Astrocyte of the cerebellum (primary cell): Measurements from ENCODE around the gene NFATC3.
"Not testable (repeated sequence)": the region's sequence is repeated elsewhere in the genome, so short reads cannot be mapped to it uniquely, and the experiment has no call there.

Experiments used
- DNase-seq: peaks from one replicate; pipeline ENCODE4 v3.0.0-alpha.2; 2011; ENCODE audit warnings: low read depth
- H3K4me3 ChIP-seq: 2 replicates; pipeline ENCODE4 v1.5.1; 2011; ENCODE audit warnings: mild to moderate bottlenecking, low read depth, low read length, moderate library complexity
- in situ Hi-C: cut with HindIII; loops from 2 replicates; pipeline ENCODE4 v1.10.0; 2017; ENCODE audit warnings: low sequenced_read_pairs
- TF ChIP-seq, protein P1 (sequence below): IDR thresholded peaks from 2 replicates; pipeline ENCODE4 v1.5.1; 2012; ENCODE audit warnings: low read length, low read depth, moderate library complexity, mild to moderate bottlenecking; ENCODE audit errors: missing control alignments

The NFATC3 gene

DNA sequence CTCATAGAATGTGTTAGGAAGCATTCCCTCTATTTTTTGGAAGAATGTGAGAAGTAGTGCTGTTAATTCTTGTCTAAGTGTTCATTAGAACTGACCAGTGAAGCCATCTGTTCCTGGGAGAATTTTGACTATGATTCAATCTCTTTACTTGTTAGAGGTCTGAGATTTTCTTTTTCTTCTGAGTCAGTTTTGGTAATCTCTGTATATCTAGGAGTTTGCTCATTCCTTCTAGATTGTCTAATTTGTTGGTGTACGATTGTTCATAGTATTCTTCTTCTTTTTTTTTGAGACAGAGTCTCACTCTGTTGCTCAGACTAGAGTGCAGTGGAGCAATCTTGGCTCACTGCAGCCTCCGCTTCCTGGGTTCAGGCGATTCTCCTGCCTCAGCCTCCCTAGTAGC, 20.4 kb downstream of the NFATC3 start:
- in situ Hi-C loops, result no loop called here
- no peak overlapping the region for H3K4me3 ChIP-seq
- TF ChIP-seq, protein P1, sequence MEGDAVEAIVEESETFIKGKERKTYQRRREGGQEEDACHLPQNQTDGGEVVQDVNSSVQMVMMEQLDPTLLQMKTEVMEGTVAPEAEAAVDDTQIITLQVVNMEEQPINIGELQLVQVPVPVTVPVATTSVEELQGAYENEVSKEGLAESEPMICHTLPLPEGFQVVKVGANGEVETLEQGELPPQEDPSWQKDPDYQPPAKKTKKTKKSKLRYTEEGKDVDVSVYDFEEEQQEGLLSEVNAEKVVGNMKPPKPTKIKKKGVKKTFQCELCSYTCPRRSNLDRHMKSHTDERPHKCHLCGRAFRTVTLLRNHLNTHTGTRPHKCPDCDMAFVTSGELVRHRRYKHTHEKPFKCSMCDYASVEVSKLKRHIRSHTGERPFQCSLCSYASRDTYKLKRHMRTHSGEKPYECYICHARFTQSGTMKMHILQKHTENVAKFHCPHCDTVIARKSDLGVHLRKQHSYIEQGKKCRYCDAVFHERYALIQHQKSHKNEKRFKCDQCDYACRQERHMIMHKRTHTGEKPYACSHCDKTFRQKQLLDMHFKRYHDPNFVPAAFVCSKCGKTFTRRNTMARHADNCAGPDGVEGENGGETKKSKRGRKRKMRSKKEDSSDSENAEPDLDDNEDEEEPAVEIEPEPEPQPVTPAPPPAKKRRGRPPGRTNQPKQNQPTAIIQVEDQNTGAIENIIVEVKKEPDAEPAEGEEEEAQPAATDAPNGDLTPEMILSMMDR, result no peak
- no peak for DNase-seq

DNA sequence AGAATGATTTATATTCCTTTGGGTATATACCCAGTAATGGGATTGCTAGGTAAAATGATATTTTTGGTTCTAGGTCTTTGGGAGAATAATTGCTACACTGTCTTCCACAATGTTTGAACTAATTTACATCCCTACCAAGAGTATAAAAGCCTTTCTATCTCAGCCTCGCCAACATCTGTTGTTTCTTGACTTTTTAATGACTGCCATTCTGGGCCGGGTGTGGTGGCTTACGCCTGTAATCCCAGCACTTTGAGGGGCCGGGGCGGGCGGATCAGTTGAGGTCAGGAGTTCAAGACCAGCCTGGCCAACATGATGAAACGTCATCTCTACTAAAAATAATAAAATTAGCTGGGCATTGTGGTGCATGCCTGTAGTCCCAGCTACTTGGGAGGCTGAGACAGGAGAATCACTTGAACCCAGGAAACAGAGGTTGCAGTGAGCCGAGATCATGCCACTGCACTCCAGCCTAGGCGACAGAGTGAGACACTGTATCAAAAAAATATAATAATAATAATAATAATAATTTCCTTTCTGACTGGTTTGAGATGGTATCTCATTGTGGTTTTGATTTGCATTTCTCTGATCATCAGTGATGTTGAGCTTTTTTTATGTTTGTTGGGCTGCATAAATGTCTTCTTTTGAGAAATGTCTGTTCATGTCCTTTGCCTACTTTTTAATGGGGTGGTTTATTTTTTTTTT, 22.2 kb downstream of the NFATC3 start:
- H3K4me3 ChIP-seq, DNase-seq, in situ Hi-C loops: not testable (repeated sequence)

DNA sequence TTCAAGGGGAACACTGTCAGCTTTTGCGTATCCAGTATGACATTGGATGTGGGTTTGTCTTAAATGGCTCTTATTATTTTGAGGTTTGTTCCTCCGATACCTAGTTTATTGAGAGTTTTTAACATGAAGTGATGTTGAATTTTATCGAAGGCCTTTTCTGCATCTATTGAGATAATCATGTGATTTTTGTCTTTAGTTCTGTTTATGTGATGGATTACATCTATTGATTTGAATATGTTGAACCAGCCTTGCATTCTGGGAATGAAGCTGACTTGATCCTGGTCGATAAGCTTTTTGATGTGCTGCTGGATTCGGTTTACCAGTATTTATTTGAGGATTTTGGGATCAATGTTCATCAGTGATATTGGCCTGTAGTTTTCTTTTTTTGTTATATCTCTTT, 24.0 kb downstream of the NFATC3 start:
- not testable (repeated sequence) for DNase-seq, H3K4me3 ChIP-seq

DNA sequence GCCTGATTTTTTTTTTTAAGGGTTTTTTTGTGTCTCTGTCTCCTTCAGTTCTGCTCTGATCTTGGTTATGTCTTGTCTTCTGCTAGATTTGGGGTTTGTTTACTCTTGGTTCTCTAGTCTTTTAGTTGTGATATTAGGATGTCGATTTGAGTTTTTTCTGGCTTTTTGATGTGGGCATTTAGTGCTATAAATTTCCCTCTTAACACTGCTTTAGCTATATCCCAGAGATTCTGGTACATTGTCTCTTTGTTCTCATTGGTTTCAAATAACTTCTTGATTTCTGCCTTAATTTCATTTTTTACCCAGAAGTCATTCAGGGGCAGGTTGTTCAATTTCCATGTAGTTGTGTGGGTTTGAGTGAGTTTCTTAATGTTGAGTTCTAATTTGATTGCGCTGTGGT, 25.4 kb downstream of the NFATC3 start:
- H3K4me3 ChIP-seq, in situ Hi-C loops: not testable (repeated sequence)

More for the DNA sequence above, 24.0 kb downstream of the NFATC3 start:
- in situ Hi-C loops, result not testable (repeated sequence)

DNA sequence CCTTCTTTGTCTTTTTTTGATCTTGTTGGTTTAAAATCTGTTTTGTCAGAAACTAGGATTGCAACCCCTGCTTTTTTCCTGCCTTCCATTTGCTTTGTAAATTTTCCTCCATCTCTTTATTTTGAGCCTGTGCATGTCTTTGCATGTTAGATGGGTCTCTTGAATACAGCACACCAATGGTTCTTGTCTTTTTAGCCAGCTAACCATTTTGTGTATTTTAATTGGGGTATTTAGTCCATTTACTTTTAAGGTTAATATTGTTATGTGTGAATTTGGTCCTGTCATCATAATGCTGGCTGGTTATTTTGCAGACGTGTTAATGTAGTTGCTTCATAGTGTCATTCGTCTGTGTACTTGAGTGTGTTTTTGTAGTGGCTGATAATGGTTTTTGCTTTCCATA, 26.2 kb downstream of the NFATC3 start:
- in situ Hi-C loops, result no loop called here
- no peak overlapping the region for H3K4me3 ChIP-seq
- DNase-seq, result no peak
- TF ChIP-seq, protein P1, result no peak

More for the DNA sequence above, 25.4 kb downstream of the NFATC3 start:
- DNase-seq, result not testable (repeated sequence)

DNA sequence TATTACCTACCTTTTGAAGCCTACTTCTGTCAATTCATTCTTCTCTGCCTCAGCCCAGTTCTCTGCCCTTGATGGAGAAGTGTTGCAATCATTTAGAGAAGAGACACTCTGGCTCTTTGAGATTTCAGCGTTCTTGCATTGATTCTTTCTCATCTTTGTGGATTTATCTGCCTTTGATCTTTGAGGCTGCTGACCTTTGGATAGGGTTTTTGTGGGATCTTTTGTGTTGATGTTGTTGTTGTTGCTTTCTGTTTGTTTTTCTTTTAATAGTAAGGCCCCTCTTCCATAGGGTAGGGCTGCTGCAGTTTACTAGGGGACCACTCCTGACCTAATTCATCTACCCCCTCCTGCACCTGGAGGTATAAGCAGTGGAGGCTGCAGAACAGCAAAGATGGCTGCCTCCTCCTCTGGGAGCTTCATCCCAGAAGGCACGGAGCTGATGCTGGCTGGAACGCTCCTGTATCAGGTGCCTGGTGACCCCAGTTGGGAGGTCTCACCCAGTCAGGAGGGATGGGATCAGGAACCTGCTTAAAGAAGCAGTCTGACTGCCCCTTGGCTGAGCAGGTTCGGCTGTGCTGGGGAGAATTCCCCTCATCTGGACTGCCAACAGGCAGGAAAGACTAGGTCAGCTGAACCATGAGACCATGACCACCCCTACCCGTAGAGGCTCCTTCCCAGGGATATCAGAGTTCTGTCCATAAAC, 28.0 kb downstream of the NFATC3 start:
- no peak for DNase-seq
- TF ChIP-seq, protein P1, result no peak
- in situ Hi-C loops, result no loop called here
- no peak overlapping the region for H3K4me3 ChIP-seq

DNA sequence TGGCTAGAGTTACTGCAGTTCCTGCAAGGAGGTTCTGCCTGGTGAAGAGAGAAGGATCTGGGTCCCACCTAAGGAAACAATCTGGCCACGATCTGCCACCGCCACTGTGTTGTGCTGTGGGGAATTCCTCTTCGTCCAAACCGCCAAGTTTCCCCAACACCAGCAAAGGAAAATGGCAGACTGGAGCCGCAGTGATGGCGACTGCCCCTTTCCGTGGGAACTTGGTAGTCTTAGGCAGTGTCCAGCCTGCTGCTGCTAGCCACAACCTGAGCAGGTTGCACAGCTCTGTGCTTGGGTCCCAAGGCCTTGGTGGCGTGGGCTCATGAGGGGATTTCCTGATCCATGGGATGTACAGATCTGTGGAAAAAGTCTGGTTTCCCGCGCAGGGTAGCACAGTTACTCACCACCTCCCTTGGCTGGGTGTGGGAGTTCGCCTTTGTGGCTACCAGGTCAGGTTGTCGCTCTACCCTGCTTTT, 28.6 kb downstream of the NFATC3 start:
- no peak for DNase-seq
- no peak overlapping the region for H3K4me3 ChIP-seq
- in situ Hi-C loops, result no loop called here
- TF ChIP-seq, protein P1, result no peak

DNA sequence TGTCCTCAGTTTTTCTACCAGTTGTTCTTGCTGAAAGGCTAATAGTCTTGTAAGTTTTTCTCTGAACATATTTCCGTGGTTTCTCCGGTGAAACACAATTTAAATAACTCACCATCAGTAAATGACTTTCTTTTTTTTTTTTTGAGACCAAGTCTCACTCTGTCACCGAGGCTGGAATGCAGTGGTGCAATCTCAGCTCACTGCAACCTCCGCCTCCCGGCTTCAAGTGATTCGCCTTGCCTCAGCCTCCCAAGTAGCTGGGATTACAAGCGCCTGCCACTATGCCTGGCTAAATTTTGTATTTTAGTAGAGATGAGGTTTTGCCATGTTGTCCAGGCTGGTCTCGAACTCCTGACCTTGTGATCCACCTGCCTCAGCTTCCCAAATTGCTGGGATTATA, 29.8 kb downstream of the NFATC3 start:
- DNase-seq, in situ Hi-C loops, H3K4me3 ChIP-seq: not testable (repeated sequence)

DNA sequence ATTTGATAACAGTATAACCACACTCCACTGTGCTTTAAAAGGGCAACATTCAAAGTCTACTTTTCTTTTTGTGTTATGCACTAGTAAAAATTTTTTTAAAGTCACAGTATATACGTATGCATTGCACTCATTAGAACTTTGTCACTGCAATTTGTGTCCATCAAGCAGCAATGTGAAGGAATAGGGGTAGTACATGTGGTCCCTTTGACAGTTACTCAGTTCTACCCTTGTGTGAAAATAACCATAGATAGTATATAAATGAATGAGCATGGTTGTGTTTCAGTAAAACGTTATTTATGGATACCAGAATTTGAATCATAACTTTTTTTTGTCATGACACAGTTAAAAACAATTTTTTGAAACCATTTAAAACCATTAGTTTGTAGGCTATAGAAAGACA, 30.7 kb downstream of the NFATC3 start:
- no peak overlapping the region for H3K4me3 ChIP-seq
- TF ChIP-seq, protein P1, result no peak
- no peak for DNase-seq
- in situ Hi-C loops, result no loop called here
